ENCODE results near the gene NAA38.

DNA sequence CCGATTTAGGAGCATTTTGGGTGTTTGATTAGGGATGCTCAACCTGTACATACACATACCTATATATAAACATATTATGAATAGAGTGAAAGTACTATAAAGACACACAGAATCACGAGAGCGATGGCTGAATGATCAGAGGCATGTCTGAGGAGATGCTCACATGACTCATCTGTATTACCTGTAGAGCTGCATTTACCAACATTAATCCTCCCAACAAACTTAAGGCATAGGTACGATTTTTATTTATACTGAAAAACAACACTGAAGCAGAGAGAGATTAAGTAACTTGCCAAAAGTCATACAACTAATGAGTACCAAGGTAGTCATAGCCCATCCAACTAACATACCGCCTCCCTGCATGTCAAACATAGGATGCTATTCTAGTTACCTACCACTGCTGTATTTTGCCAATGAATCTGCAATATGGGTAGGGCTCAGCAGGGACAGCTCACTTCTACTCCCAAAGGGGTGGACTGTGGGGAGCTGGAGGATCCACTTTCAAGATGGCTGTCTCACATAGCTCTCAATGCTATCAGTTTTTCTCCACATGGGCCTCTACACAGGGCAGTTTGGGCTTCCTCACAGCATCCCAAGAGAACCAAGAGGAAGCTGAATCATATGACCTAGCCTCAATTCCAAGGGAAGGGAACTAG is 7.8 kb upstream of the NAA38 start:
- TF ChIP-seq POLR2AphosphoS5 (IDR thresholded peaks at IDR 0.05; ENCODE audit: low read depth, low read length) (no peak), SIN3A (IDR thresholded peaks at IDR 0.05; ENCODE audit: low read depth) (no peak), EZH2 (IDR thresholded peaks at IDR 0.05) (no peak), YY1 (IDR thresholded peaks at IDR 0.05; ENCODE audit: extremely low read depth, insufficient replicate concordance, low read depth, low read length) (no peak), POLR2A (IDR thresholded peaks at IDR 0.05; ENCODE audit: borderline replicate concordance, extremely low read depth, insufficient read depth, insufficient read length) (no peak), ZNF274 (IDR thresholded peaks at IDR 0.05; ENCODE audit: low read depth, low read length) (no peak), ZFX (IDR thresholded peaks at IDR 0.05) (no peak), SP1 (IDR thresholded peaks at IDR 0.05; ENCODE audit: low read depth) (no peak)
- TF ChIP-seq, protein P1, sequence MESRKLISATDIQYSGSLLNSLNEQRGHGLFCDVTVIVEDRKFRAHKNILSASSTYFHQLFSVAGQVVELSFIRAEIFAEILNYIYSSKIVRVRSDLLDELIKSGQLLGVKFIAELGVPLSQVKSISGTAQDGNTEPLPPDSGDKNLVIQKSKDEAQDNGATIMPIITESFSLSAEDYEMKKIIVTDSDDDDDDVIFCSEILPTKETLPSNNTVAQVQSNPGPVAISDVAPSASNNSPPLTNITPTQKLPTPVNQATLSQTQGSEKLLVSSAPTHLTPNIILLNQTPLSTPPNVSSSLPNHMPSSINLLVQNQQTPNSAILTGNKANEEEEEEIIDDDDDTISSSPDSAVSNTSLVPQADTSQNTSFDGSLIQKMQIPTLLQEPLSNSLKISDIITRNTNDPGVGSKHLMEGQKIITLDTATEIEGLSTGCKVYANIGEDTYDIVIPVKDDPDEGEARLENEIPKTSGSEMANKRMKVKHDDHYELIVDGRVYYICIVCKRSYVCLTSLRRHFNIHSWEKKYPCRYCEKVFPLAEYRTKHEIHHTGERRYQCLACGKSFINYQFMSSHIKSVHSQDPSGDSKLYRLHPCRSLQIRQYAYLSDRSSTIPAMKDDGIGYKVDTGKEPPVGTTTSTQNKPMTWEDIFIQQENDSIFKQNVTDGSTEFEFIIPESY (IDR thresholded peaks at IDR 0.05; ENCODE audit: extremely low read depth, insufficient replicate concordance, low read length), result no peak
- TF ChIP-seq, protein P2, sequence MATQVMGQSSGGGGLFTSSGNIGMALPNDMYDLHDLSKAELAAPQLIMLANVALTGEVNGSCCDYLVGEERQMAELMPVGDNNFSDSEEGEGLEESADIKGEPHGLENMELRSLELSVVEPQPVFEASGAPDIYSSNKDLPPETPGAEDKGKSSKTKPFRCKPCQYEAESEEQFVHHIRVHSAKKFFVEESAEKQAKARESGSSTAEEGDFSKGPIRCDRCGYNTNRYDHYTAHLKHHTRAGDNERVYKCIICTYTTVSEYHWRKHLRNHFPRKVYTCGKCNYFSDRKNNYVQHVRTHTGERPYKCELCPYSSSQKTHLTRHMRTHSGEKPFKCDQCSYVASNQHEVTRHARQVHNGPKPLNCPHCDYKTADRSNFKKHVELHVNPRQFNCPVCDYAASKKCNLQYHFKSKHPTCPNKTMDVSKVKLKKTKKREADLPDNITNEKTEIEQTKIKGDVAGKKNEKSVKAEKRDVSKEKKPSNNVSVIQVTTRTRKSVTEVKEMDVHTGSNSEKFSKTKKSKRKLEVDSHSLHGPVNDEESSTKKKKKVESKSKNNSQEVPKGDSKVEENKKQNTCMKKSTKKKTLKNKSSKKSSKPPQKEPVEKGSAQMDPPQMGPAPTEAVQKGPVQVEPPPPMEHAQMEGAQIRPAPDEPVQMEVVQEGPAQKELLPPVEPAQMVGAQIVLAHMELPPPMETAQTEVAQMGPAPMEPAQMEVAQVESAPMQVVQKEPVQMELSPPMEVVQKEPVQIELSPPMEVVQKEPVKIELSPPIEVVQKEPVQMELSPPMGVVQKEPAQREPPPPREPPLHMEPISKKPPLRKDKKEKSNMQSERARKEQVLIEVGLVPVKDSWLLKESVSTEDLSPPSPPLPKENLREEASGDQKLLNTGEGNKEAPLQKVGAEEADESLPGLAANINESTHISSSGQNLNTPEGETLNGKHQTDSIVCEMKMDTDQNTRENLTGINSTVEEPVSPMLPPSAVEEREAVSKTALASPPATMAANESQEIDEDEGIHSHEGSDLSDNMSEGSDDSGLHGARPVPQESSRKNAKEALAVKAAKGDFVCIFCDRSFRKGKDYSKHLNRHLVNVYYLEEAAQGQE (IDR thresholded peaks at IDR 0.05; ENCODE audit: low read depth), result no peak
- TF ChIP-seq, protein P3, sequence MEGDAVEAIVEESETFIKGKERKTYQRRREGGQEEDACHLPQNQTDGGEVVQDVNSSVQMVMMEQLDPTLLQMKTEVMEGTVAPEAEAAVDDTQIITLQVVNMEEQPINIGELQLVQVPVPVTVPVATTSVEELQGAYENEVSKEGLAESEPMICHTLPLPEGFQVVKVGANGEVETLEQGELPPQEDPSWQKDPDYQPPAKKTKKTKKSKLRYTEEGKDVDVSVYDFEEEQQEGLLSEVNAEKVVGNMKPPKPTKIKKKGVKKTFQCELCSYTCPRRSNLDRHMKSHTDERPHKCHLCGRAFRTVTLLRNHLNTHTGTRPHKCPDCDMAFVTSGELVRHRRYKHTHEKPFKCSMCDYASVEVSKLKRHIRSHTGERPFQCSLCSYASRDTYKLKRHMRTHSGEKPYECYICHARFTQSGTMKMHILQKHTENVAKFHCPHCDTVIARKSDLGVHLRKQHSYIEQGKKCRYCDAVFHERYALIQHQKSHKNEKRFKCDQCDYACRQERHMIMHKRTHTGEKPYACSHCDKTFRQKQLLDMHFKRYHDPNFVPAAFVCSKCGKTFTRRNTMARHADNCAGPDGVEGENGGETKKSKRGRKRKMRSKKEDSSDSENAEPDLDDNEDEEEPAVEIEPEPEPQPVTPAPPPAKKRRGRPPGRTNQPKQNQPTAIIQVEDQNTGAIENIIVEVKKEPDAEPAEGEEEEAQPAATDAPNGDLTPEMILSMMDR (IDR thresholded peaks at IDR 0.05 in 2 of 3, conservative IDR thresholded peaks at IDR 0.05 in 1 of 3; ENCODE audit: borderline replicate concordance in 1 of 3, insufficient read depth in 1 of 3, low read depth in 2 of 3, low read length in 2 of 3), result no peak
- TF ChIP-seq, protein P4, sequence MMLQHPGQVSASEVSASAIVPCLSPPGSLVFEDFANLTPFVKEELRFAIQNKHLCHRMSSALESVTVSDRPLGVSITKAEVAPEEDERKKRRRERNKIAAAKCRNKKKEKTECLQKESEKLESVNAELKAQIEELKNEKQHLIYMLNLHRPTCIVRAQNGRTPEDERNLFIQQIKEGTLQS (IDR thresholded peaks at IDR 0.05), result no peak

Data from HCT116 (cell line).